Lung (tissue), 12 donors: ENCODE data around the gene JPH3. TPM values are rescaled to one million over a fixed set of nuclear protein-coding genes. Genes with fewer than 3 reads are reported as not detected.
A peak's percentile ranks its signal among the peaks of the same experiment; 100 is the strongest.

ENCODE experiments used
- ATAC-seq: fragments of 200-7000 bp; cut with Tn5 transposase; one replicate; pipeline ENCODE4 v1.9.1; 2020; ENCODE audit warnings: moderate number of reproducible peaks; ENCODE audit not compliant: insufficient read depth, low FRiP score
- DNase-seq, 3 donors: peaks; one replicate each; pipeline ENCODE4 v3.0.0-alpha.2; 2013 to 2017
- H3K27ac ChIP-seq, 2 donors: one replicate each; pipeline ENCODE4 v1.5.1; 2013; ENCODE audit warnings: mild to moderate bottlenecking in 2 of 2, moderate library complexity in 2 of 2, control low read depth in 1 of 2, inconsistent platforms in 1 of 2, low read depth in 1 of 2, low read length in 1 of 2
- H3K27me3 ChIP-seq, 3 donors: one replicate each; pipeline ENCODE4 v1.5.1; 2013; ENCODE audit warnings: low read length in 2 of 3; ENCODE audit not compliant: control insufficient read depth in 3 of 3, insufficient read depth in 3 of 3
- H3K36me3 ChIP-seq, 4 donors: one replicate each; pipeline ENCODE4 v1.5.1; 2013; ENCODE audit warnings: low read length in 4 of 4, mild to moderate bottlenecking in 1 of 4, moderate library complexity in 1 of 4; ENCODE audit not compliant: control insufficient read depth in 4 of 4, insufficient read depth in 4 of 4
- H3K4me1 ChIP-seq, 5 donors: one replicate each; pipeline ENCODE4 v1.5.1; 2013; ENCODE audit warnings: low read length in 5 of 5, mild to moderate bottlenecking in 2 of 5, moderate library complexity in 1 of 5; ENCODE audit not compliant: control insufficient read depth in 5 of 5, insufficient read depth in 5 of 5
- H3K4me3 ChIP-seq: one replicate; pipeline ENCODE4 v1.5.1; 2013; ENCODE audit warnings: mild to moderate bottlenecking, control low read depth, moderate library complexity
- H3K9ac ChIP-seq, 2 donors: one replicate each; pipeline ENCODE4 v1.5.1; 2013; ENCODE audit warnings: low read length in 2 of 2, control low read depth in 1 of 2; ENCODE audit not compliant: insufficient read depth in 1 of 2
- H3K9me3 ChIP-seq, 4 donors: one replicate each; pipeline ENCODE4 v1.5.1; 2013; ENCODE audit warnings: low read length in 3 of 4, mild to moderate bottlenecking in 1 of 4, moderate library complexity in 1 of 4; ENCODE audit not compliant: control insufficient read depth in 4 of 4, insufficient read depth in 3 of 4
- WGBS, 2 donors: extraction: QIAGEN DNeasy Blood & Tissue Kit; methylation state at CpG; one replicate each; pipeline ENCODE4 v1.1.7; 2013; 5-methylcytosine and 5-hydroxymethylcytosine counted together
- polyA plus RNA-seq, 2 donors: library from polyadenylated mRNA; stranded (reverse); fragments of 200-250 nt; gene quantifications; one replicate each; pipeline ENCODE4 v1.2.1, GENCODE V29; 2013
- total RNA-seq, 2 donors: library from RNA; depleted of rRNA in 1 of 2; stranded (reverse); fragments of >200 nt in 1 of 2; gene quantifications; one replicate each; pipeline ENCODE4 v1.2.1, GENCODE V29; 2014 to 2021
- TF ChIP-seq, protein P1 (sequence below): IDR thresholded peaks from 2 replicates; pipeline ENCODE4 v1.5.1; 2012; ENCODE audit warnings: mild to moderate bottlenecking; ENCODE audit errors: control extremely low read depth, extremely low read depth
- donor health status: control.
- donor health status: control.
- donor health status: Bipolar disorder and iron deficiency.
- donor health status: healthy.
- donor health status: DM: yes; HTN: yes; CAD: no.

Gene JPH3
- total and polyA plus RNA-seq, 4 donors: 0.04 to 0.68 (median 0.13) TPM

GRCh38 chr16:87727346-87727745, 125.0 kb downstream of the JPH3 start:
- WGBS, 2 donors: 94 to 95% methylated on average over 16 of the region's 16 CpGs
- no peak for DNase-seq
- H3K9ac ChIP-seq: no peak overlapping the region
- no peak overlapping the region for H3K4me3 ChIP-seq
- TF ChIP-seq, protein P1, sequence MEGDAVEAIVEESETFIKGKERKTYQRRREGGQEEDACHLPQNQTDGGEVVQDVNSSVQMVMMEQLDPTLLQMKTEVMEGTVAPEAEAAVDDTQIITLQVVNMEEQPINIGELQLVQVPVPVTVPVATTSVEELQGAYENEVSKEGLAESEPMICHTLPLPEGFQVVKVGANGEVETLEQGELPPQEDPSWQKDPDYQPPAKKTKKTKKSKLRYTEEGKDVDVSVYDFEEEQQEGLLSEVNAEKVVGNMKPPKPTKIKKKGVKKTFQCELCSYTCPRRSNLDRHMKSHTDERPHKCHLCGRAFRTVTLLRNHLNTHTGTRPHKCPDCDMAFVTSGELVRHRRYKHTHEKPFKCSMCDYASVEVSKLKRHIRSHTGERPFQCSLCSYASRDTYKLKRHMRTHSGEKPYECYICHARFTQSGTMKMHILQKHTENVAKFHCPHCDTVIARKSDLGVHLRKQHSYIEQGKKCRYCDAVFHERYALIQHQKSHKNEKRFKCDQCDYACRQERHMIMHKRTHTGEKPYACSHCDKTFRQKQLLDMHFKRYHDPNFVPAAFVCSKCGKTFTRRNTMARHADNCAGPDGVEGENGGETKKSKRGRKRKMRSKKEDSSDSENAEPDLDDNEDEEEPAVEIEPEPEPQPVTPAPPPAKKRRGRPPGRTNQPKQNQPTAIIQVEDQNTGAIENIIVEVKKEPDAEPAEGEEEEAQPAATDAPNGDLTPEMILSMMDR: no peak
- peaks cover 0 to 12% (median 5%) of the 10 kb centered on the region in 5 donors for H3K4me1 ChIP-seq
- peaks cover 3 to 26% (median 8%) of the 10 kb centered on the region in 4 donors for H3K36me3 ChIP-seq
- ATAC-seq: no peak
- H3K9me3 ChIP-seq: no peaks in the 10 kb centered on the region
- H3K27ac ChIP-seq: no peak overlapping the region
- no peaks in the 10 kb centered on the region for H3K27me3 ChIP-seq

DNA sequence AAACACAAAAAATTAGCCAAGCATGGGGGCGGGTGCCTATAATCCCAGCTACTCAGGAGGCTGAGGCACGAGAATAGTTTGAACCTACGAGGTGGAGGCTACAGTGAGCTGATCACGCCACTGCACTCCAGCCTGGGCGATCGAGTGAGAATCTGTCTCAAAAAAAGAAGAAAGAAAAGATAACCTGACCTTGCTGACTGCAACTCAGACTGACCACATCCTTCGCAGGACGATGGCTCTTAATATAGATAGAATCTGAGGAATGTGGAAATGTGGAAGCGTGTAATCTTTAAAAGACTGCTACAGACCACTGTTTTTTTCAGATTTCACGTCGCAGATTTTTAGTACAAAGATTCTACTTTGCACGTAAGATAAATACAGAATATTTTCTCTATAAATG, 125.7 kb downstream of the JPH3 start:
- H3K4me1 ChIP-seq: peaks cover 0 to 6% (median 2%) of the 10 kb centered on the region in 5 donors
- H3K36me3 ChIP-seq: peaks cover 3 to 21% (median 8%) of the 10 kb centered on the region in 4 donors
- H3K27me3 ChIP-seq: no peaks in the 10 kb centered on the region
- H3K9ac ChIP-seq: no peak overlapping the region
- no peak overlapping the region for H3K27ac ChIP-seq
- TF ChIP-seq, protein P1: no peak
- ATAC-seq: no peak
- no peak overlapping the region for H3K4me3 ChIP-seq
- DNase-seq: no peak
- no peaks in the 10 kb centered on the region for H3K9me3 ChIP-seq
- WGBS, 2 donors: 85 to 87% methylated on average over 12 of the region's 12 CpGs

GRCh38 chr16:87729266-87729954, 127.1 kb downstream of the JPH3 start:
- no peak overlapping the region for H3K9ac ChIP-seq
- DNase-seq (peak in 2 of 3 donors; percentile 27 to 44), ATAC-seq (no peak)
- TF ChIP-seq, protein P1: no peak
- 86 to 94% methylated on average over 17 of the region's 17 CpGs for WGBS, 2 donors
- H3K4me3 ChIP-seq: no peak overlapping the region
- H3K27me3 ChIP-seq: no peaks in the 10 kb centered on the region
- H3K36me3 ChIP-seq: peaks cover 3 to 25% (median 8%) of the 10 kb centered on the region in 4 donors
- H3K9me3 ChIP-seq: no peaks in the 10 kb centered on the region
- no peaks in the 10 kb centered on the region for H3K4me1 ChIP-seq
- H3K27ac ChIP-seq: no peak overlapping the region

GRCh38 chr16:87731607-87732006, 129.3 kb downstream of the JPH3 start:
- WGBS, 2 donors: 97% methylated on average over 13 of the region's 13 CpGs
- no peak for ATAC-seq
- Histone ChIP-seq H3K9me3 (no peaks in the 10 kb centered on the region), H3K4me3 (no peak overlapping the region), H3K4me1 (peaks cover 0 to 3% (median 0%) of the 10 kb centered on the region in 5 donors), H3K27me3 (no peaks in the 10 kb centered on the region), H3K27ac (no peak overlapping the region), H3K36me3 (peaks cover 3 to 30% (median 8%) of the 10 kb centered on the region in 4 donors), H3K9ac (no peak overlapping the region)
- no peak for DNase-seq
- TF ChIP-seq, protein P1: no peak
